NCI-H2196 (cell line): ENCODE measurements around the gene RSRC1.
"Not testable (repeated sequence)": the region's sequence is repeated elsewhere in the genome, so short reads cannot be mapped to it uniquely, and the experiment has no call there.

Experiments
- DNase-seq: peaks from one replicate; lab custom pipeline; 2025; ENCODE audit not compliant: unreplicated experiment; lab: John Stamatoyannopoulos, UW

The RSRC1 gene

DNA sequence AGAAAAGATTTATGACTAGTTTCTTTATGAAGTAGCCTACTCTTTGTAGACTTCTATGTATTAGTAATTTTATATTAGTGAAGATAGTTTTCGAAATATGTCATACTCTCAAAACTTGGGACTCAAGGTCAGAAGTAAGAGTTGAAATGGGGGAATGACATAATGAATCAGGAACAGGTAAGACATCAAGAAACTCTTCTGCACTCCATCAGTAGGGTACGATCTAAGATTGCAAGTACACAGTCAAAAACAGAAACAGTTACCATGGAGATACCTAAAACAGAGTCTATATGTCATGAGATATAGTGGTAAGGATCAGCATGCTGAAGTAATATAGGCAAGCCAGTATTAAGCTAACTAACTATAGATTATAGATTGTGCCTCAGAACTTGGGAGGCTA, 274.1 kb downstream of the RSRC1 start:
- DNase-seq, result no peak

- no peak for DNase-seq
Observed at GRCh38 chr3:158395421-158395820, 285.5 kb downstream of the RSRC1 start.

- no peak for DNase-seq
Observed at GRCh38 chr3:158402590-158402989, 292.7 kb downstream of the RSRC1 start.

GRCh38 chr3:158403013-158403412, 293.1 kb downstream of the RSRC1 start:
- no peak for DNase-seq

GRCh38 chr3:158404131-158404718, 294.3 kb downstream of the RSRC1 start:
- no peak for DNase-seq

- no peak for DNase-seq
Observed at GRCh38 chr3:158405507-158405906, 295.6 kb downstream of the RSRC1 start.

DNA sequence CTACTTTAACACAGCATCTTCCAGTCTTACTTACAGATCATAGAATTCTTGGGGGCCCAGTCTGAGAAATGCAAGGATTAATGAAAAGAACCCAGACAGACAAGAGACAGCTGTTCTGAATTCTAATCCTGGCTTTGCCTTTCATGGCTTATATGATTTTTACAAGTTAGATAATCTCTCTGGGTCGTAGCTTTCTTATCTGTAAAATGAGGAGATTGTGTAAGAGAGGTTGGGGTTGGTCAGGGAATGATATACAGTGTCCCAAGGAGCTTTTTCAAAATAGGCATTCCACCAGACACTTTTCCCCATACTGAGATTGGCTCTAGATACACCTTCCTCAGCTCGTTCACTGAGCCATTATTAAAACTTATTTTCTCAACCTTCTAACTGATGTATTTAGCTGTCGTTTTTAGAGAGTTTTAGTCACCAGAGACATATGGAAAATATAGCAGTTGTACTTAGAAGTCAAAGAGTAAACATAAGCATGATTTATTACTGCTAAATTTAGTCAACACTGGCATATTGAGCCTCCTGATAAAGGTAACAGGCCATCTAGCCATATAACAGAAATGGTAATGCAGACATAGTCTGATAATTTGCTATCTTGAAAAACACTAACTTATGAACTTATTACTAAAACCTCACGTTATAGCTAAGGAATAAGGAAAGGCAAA, 298.1 kb downstream of the RSRC1 start:
- DNase-seq, result no peak

DNA sequence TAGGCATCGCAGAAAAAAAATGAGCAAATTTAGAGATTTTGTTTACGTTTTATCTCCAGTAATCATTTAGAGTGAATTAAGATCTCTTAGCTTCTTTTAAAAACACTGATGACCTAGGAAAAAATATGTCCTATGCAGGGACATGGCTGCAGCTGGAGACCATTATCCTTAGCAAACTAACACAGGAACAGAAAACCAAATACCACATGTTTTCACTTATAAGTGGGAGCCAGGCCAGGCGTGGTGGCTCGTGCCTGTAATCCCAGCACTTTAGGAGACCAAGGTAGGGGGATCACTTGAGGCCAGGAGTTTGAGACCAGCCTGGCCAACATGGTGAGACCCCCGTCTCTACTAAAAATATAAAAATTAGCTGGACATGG, 298.6 kb downstream of the RSRC1 start:
- DNase-seq, result not testable (repeated sequence)

DNA sequence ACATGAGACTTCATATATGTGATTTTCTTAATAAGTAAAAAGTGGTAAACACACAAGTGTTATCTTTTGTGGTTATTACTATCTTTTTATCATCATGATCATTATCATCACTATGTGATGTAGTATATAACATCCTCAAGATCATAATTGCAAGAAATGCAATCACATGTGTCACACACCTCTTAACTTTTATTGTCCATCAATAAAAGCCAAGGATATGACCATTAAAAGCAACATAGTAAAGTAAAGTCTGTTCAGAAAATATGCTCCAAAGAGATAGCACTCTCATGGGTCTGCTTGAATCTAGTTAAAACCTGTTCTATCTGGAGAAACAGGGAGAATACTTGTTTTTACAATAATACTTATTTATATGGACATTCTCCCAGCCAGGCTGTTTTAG, 308.1 kb downstream of the RSRC1 start:
- DNase-seq, result no peak

GRCh38 chr3:158419820-158420653, 310.1 kb downstream of the RSRC1 start:
- no peak for DNase-seq

DNA sequence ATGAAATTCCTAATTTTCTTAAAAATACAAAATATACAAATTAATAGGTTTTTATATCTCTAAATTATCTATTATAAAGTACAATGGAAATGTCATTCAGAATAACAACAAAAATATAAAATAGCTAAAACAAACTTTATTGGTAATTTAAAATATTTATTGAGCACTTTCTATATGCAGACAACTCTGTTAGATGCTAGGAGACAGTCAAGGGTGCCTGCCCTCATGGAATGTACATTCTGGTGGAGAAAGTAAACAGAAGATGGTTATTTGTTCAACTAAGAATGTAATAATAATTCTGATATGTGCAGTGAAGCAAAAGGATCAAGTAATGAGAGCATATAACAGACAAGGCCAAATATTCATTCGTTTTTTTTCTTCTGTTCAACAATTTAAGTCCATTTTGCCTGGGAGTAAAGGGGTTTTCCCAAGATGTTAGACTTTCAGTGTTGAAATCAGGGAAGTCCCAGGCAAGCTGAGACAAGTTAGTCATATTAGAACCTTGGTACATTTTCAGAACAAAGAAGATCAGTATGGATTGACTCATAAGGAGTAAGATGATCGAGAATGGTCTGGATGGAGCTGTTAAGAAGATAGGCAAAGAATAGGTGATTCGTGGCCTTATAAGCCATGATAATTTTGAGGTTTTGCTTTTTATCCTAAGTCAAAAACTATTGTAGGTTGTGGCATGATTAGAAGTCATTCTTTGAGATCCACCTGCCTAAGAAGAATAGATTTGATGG, 310.9 kb downstream of the RSRC1 start:
- no peak for DNase-seq

DNA sequence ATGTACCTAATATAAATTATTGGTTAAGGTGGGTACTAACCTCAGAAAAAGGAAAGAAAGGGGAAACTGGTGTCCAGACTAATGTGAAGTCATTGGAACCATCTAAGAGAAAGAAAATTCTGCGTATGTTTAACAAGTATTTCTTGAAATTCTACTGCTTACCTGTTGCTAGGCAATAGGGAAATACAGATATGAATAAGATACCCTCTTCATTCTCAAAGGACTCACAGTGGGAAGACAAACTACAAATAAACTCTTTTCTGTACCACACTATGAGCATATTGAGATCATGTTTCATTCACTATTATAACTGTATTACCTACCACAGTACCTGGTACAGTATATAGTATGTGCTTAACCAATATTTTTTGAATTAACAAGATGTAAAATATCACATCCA, 320.6 kb downstream of the RSRC1 start:
- DNase-seq, result peak; percentile 61

- no peak for DNase-seq
Observed at GRCh38 chr3:158430968-158431367, 321.1 kb downstream of the RSRC1 start.

DNA sequence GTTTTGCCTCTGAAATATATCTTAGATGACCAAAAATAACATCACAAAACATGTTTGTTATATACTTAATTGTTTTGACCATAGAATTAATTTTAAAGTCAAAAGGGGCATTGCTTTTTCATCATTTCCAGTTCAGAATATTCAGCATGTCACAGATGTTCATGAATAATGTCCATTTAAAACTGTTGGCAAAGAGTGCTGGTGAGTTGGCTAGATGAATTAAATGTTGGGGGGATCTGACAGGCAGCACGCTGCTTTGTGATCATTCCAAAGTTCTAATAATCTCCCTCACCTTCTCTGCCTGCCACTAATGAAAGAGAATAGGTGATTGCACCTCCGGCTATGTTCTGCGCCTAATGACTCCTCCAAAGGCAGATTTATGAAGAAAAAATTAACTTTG, 321.9 kb downstream of the RSRC1 start:
- no peak for DNase-seq

- peak; percentile 75 for DNase-seq
Observed at GRCh38 chr3:158434412-158435038, 324.6 kb downstream of the RSRC1 start.

- no peak for DNase-seq
Observed at GRCh38 chr3:158443632-158444031, 333.7 kb downstream of the RSRC1 start.

GRCh38 chr3:158447408-158447807, 337.5 kb downstream of the RSRC1 start:
- DNase-seq, result no peak

DNA sequence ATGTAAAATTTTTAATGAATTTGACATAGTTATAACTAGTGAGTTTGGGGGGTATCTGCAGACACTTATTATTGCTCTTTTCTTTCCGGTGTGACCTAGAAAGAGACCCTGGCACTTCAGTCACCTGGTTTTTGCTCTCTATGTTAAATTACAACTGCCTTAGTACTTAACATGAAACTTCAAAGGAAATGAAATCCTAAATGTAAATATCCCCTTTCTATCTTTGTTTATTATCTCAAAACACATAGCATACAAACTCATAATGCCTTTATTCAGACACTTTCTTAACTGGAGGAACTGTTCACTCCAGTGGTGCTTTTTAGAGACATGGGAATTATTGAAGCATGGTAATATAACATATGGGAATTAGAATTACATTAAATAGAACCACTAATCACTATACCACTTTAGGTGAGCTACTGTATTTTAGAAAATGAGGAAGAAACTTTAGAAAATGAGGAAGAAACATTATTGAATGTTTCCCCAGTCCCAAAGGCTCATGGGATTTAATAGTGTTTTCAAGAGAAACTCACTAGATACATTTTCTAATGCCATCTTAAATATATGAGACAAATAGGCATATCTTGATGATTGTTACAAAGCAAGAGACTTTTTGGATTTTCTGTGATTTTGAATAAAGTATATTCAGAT, 341.6 kb downstream of the RSRC1 start:
- DNase-seq, result no peak

GRCh38 chr3:158452334-158452733, 342.4 kb downstream of the RSRC1 start:
- DNase-seq, result no peak

- DNase-seq, result no peak
Observed at GRCh38 chr3:158453004-158453403, 343.1 kb downstream of the RSRC1 start.

GRCh38 chr3:158453865-158454264, 344.0 kb downstream of the RSRC1 start:
- no peak for DNase-seq
